ENCODE results near the gene ANXA6.

Gene ANXA6

DNA sequence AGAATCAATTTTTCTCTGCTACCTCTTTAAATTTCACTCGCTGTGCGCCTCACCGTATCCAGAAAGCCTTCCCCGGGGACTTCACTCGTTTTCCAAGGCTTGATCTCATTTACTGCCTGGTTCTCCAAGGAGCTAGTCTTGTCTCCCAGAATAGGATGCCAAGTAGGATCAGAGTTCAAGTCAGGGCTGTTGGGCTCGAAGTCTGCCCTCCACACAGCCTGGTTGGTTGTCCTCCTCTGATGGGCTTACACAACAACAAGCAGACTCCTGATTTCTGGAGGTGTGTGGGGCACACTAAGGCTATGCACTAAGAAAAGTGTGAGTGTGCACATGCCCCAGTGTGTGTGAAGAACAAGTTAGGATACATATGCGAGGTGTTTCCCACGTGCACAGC, 62.7 kb downstream of the ANXA6 start:
- no peak for TF ChIP-seq CTCF (IDR thresholded peaks at IDR 0.05; ENCODE audit: low read depth, low read length, missing control alignments)
- no peak overlapping the region for H3K4me3 ChIP-seq (replicated peaks; ENCODE audit: low read depth, low read length)

DNA sequence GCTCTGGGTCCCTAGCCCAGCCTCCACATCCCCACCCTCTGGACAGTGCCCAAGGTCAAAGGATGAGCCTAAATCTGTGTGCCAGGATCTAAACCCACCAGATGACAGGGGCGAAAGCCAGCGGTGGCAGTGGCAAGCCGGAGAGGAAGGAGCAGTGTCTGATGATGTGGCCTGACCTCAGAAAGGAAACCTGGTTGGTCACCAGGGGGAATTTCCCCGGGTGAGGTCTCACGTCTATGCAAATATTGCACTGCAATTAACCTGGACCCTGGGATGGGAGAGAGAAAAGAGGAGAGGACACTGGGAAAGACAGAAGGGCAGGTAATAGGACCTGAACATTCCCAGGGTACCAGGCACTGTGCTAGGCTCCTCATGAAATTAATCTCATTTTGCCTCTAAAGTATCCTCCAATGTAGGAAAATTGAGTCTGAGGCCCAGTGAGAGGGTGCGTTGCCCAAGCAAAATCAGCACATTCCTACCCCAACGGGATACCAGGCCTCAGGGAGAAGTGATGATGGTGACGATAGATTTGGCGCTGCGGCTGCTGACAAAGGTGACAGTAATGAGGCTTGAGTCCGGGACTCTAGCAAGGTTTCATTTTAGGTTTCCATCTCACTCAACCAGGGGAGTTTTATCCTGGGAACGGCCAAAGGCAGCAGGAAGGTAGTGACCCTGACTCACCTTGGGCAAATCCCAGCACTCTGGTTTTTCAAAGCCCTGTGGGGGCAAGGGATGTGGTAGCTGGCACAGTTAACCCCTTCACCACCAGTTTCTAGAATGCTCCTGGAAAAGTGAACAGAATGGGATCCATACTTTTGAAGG, 63.3 kb downstream of the ANXA6 start:
- H3K4me3 ChIP-seq (replicated peaks; ENCODE audit: low read depth, low read length), result no peak overlapping the region
- no peak for DNase-seq (ENCODE audit: extremely low read depth, low read depth)

More for the DNA sequence above, 62.7 kb downstream of the ANXA6 start:
- DNase-seq (ENCODE audit: extremely low read depth, low read depth), result no peak

DNA sequence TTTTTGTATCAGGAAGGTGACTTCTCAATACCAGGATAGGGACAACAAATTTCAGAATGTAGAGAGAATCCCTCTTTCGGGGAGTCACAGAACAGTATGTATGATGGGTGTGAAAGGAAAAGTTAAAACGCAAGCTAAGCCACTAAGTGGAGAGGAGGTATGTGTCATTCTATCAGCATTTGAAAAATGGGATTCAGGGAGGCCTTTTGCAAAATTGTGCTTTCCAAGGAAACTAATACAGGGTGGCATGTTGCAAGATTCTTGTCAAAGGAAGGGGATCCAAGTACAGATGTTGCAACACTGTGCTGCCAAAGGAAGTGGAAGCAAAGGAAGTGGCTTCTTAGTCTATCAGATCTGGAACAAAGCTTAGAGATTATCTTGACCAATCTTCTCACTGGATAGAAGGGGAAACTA, 64.1 kb downstream of the ANXA6 start:
- H3K4me3 ChIP-seq (replicated peaks; ENCODE audit: low read depth, low read length), result no peak overlapping the region
- TF ChIP-seq CTCF (IDR thresholded peaks at IDR 0.05; ENCODE audit: low read depth, low read length, missing control alignments), result no peak
- no peak for DNase-seq (ENCODE audit: extremely low read depth, low read depth)

More for the DNA sequence above, 63.3 kb downstream of the ANXA6 start:
- TF ChIP-seq CTCF (IDR thresholded peaks at IDR 0.05; ENCODE audit: low read depth, low read length, missing control alignments), result no peak

- DNase-seq (ENCODE audit: extremely low read depth, low read depth), result no peak
- no peak overlapping the region for H3K4me3 ChIP-seq (replicated peaks; ENCODE audit: low read depth, low read length)
- TF ChIP-seq CTCF (IDR thresholded peaks at IDR 0.05; ENCODE audit: low read depth, low read length, missing control alignments), result no peak
These were observed 64.8 kb downstream of the ANXA6 start for GRCh38 chr5:151092762-151093161.

DNA sequence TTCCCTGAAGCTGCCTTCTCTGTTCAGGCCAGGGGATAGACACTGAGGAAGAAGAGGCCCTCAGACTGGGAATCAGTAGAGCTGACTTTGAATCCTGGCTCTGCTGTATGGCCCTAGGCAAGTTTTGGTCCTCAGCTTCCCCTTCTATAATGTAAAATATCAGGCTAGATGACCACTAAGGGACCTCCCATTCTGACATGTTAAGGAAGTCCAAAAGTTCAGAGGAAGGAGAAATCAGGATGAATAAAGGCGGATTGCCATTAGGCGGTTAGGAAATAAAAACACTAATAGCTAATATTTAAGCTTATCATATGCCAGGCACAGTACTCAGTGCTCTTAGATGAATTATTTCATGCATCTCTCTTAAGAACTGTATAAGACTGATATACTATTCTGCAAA, 67.9 kb downstream of the ANXA6 start:
- TF ChIP-seq CTCF (IDR thresholded peaks at IDR 0.05; ENCODE audit: low read depth, low read length, missing control alignments), result no peak
- no peak for DNase-seq (ENCODE audit: extremely low read depth, low read depth)
- H3K4me3 ChIP-seq (replicated peaks; ENCODE audit: low read depth, low read length), result no peak overlapping the region

DNA sequence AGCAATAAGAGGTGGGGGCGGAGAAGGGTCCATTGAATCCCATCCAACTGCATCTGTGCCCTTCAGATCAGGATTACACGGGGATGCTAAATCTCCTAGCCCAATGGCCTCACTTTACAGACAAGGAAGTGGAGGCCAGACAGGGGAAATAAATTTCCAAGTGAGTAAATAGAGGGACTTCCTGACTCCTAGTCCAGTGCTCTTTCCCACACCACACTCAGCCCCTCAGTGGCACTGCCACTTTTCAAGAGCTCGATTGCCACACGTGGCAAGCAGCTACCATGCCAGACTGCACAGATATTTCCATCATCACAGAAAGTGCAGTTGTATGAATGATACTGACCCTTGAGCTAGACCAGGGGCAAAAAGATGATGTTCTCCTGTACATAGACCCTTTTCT, 68.6 kb downstream of the ANXA6 start:
- H3K4me3 ChIP-seq (replicated peaks; ENCODE audit: low read depth, low read length), result no peak overlapping the region
- DNase-seq (ENCODE audit: extremely low read depth, low read depth), result no peak
- TF ChIP-seq CTCF (IDR thresholded peaks at IDR 0.05; ENCODE audit: low read depth, low read length, missing control alignments), result no peak
